ENCODE measurements around the gene SLC41A2. TPM values are rescaled to one million over a fixed set of nuclear protein-coding genes. Genes with fewer than 3 reads are reported as not detected.

The SLC41A2 gene
- total RNA-seq, 1 donor from 2014 or later = 35.6 TPM

GRCh38 chr12:104974626-104975290, 16.7 kb upstream of the SLC41A2 start:
- DNase-seq (ENCODE audit: low read depth) (peak; percentile 33), FAIRE-seq (no peak)
- H3K9ac ChIP-seq (ENCODE audit: low read length) = no peak overlapping the region
- no peak overlapping the region for H3K27ac ChIP-seq (ENCODE audit: low read depth, low read length)
- H3K4me3 ChIP-seq (ENCODE audit: insufficient read depth, low read depth, low read length) = no peak overlapping the region
- no peaks in the 10 kb centered on the region for H3K36me3 ChIP-seq (ENCODE audit: insufficient read depth, low read length)
- no peak for TF ChIP-seq CTCF (IDR thresholded peaks at IDR 0.05; ENCODE audit: insufficient read depth, low read depth, low read length)
- TF ChIP-seq EZH2 (IDR thresholded peaks at IDR 0.05; ENCODE audit: insufficient read depth, low read length) = no peak
- Mint-ChIP-seq H3K9me3 (ENCODE audit: unreplicated experiment) (peaks cover 2% of the 10 kb centered on the region), H3K4me1 (ENCODE audit: low read depth, unreplicated experiment) (peaks cover 11% of the 10 kb centered on the region), H3K36me3 (ENCODE audit: low read depth, unreplicated experiment) (peaks cover 4% of the 10 kb centered on the region), H3K4me3 (ENCODE audit: unreplicated experiment) (no peak overlapping the region), H3K27me3 (ENCODE audit: low read depth, unreplicated experiment) (no peaks in the 10 kb centered on the region), H3K27ac (ENCODE audit: unreplicated experiment) (no peak overlapping the region)
- no peaks in the 10 kb centered on the region for H4K20me1 ChIP-seq (ENCODE audit: insufficient read depth, low read length)
- H3K4me1 ChIP-seq (ENCODE audit: insufficient read depth, low read length) = peaks cover 4% of the 10 kb centered on the region
- no peaks in the 10 kb centered on the region for H3K27me3 ChIP-seq (ENCODE audit: insufficient read depth, low read length)
- H3K9me3 ChIP-seq (ENCODE audit: insufficient read depth, low read depth, low read length) = no peaks in the 10 kb centered on the region
- no peak overlapping the region for H2AFZ ChIP-seq (ENCODE audit: low read depth, low read length)
- no peak overlapping the region for H3K4me2 ChIP-seq (ENCODE audit: low read length)
- no peaks in the 10 kb centered on the region for H3K79me2 ChIP-seq (ENCODE audit: insufficient read depth, low read length)

- DNase-seq (ENCODE audit: low read depth) (no peak), FAIRE-seq (no peak)
- no peak overlapping the region for H3K4me2 ChIP-seq (ENCODE audit: low read length)
- TF ChIP-seq CTCF (IDR thresholded peaks at IDR 0.05; ENCODE audit: insufficient read depth, low read depth, low read length) (no peak), EZH2 (IDR thresholded peaks at IDR 0.05; ENCODE audit: insufficient read depth, low read length) (no peak)
- Mint-ChIP-seq H3K4me1 (ENCODE audit: low read depth, unreplicated experiment) (peaks cover 14% of the 10 kb centered on the region), H3K4me3 (ENCODE audit: unreplicated experiment) (no peak overlapping the region), H3K9me3 (ENCODE audit: unreplicated experiment) (peaks cover 2% of the 10 kb centered on the region), H3K27ac (ENCODE audit: unreplicated experiment) (no peak overlapping the region), H3K36me3 (ENCODE audit: low read depth, unreplicated experiment) (peaks cover 4% of the 10 kb centered on the region), H3K27me3 (ENCODE audit: low read depth, unreplicated experiment) (no peaks in the 10 kb centered on the region)
- no peak overlapping the region for H3K4me3 ChIP-seq (ENCODE audit: insufficient read depth, low read depth, low read length)
- H3K27me3 ChIP-seq (ENCODE audit: insufficient read depth, low read length) = no peaks in the 10 kb centered on the region
- H3K27ac ChIP-seq (ENCODE audit: low read depth, low read length) = no peak overlapping the region
- no peak overlapping the region for H3K9ac ChIP-seq (ENCODE audit: low read length)
- no peaks in the 10 kb centered on the region for H3K9me3 ChIP-seq (ENCODE audit: insufficient read depth, low read depth, low read length)
- H2AFZ ChIP-seq (ENCODE audit: low read depth, low read length) = no peak overlapping the region
- H3K79me2 ChIP-seq (ENCODE audit: insufficient read depth, low read length) = no peaks in the 10 kb centered on the region
- H3K4me1 ChIP-seq (ENCODE audit: insufficient read depth, low read length) = peaks cover 4% of the 10 kb centered on the region
- no peaks in the 10 kb centered on the region for H4K20me1 ChIP-seq (ENCODE audit: insufficient read depth, low read length)
- no peaks in the 10 kb centered on the region for H3K36me3 ChIP-seq (ENCODE audit: insufficient read depth, low read length)
These were observed 15.2 kb upstream of the SLC41A2 start for GRCh38 chr12:104973250-104973649.

- H3K4me3 ChIP-seq (ENCODE audit: insufficient read depth, low read depth, low read length) = no peak overlapping the region
- peak; percentile 23 for DNase-seq (ENCODE audit: low read depth)
- no peak overlapping the region for H3K9ac ChIP-seq (ENCODE audit: low read length)
- H3K27me3 ChIP-seq (ENCODE audit: insufficient read depth, low read length) = no peaks in the 10 kb centered on the region
- no peaks in the 10 kb centered on the region for H4K20me1 ChIP-seq (ENCODE audit: insufficient read depth, low read length)
- peaks cover 14% of the 10 kb centered on the region for H3K4me1 Mint-ChIP-seq (ENCODE audit: low read depth, unreplicated experiment)
- H3K9me3 ChIP-seq (ENCODE audit: insufficient read depth, low read depth, low read length) = no peaks in the 10 kb centered on the region
- no peak overlapping the region for H3K27ac ChIP-seq (ENCODE audit: low read depth, low read length)
- no peaks in the 10 kb centered on the region for H3K36me3 ChIP-seq (ENCODE audit: insufficient read depth, low read length)
- H3K9me3 Mint-ChIP-seq (ENCODE audit: unreplicated experiment) = no peaks in the 10 kb centered on the region
- no peak for TF ChIP-seq CTCF (IDR thresholded peaks at IDR 0.05; ENCODE audit: insufficient read depth, low read depth, low read length)
- no peak for TF ChIP-seq EZH2 (IDR thresholded peaks at IDR 0.05; ENCODE audit: insufficient read depth, low read length)
- H3K27ac Mint-ChIP-seq (ENCODE audit: unreplicated experiment) = peak overlapping the region; percentile 59
- peaks cover 4% of the 10 kb centered on the region for H3K4me1 ChIP-seq (ENCODE audit: insufficient read depth, low read length)
- no peaks in the 10 kb centered on the region for H3K36me3 Mint-ChIP-seq (ENCODE audit: low read depth, unreplicated experiment)
- no peaks in the 10 kb centered on the region for H3K27me3 Mint-ChIP-seq (ENCODE audit: low read depth, unreplicated experiment)
- peak overlapping the region; percentile 58 for H2AFZ ChIP-seq (ENCODE audit: low read depth, low read length)
- H3K79me2 ChIP-seq (ENCODE audit: insufficient read depth, low read length) = no peaks in the 10 kb centered on the region
- H3K4me2 ChIP-seq (ENCODE audit: low read length) = peak overlapping the region; percentile 39
- H3K4me3 Mint-ChIP-seq (ENCODE audit: unreplicated experiment) = no peak overlapping the region
- FAIRE-seq = no peak
These were observed 13.2 kb upstream of the SLC41A2 start for GRCh38 chr12:104971306-104971705.
